ENCODE measurements around the gene KCNK5.

The KCNK5 gene

DNA sequence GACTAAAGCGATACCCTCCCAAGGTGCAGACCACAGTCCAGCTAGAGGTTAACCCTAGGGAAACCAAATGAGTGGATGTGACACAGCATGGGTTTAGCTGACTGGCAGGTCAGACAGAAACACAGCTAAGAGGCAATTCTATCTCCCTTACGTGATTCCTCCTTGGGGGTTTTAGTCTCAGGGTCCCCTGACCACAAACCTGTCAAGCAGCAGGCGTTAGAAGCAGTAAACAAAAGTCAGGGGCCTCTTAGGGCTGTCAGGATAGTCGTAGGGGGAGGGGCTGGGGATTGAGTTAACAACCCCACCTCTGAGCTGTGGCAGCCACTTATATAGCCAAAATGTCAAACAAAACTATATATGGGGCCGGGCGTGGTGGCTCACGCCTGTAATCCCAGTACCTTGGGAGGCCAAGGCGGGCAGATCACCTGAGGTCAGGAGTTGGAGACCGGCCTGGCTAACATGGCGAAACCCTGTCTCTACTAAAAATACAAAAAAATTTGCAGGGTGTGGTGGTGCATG, 13.6 kb downstream of the KCNK5 start:
- no peak for DNase-seq (ENCODE audit: low read depth in 2 of 2)

DNA sequence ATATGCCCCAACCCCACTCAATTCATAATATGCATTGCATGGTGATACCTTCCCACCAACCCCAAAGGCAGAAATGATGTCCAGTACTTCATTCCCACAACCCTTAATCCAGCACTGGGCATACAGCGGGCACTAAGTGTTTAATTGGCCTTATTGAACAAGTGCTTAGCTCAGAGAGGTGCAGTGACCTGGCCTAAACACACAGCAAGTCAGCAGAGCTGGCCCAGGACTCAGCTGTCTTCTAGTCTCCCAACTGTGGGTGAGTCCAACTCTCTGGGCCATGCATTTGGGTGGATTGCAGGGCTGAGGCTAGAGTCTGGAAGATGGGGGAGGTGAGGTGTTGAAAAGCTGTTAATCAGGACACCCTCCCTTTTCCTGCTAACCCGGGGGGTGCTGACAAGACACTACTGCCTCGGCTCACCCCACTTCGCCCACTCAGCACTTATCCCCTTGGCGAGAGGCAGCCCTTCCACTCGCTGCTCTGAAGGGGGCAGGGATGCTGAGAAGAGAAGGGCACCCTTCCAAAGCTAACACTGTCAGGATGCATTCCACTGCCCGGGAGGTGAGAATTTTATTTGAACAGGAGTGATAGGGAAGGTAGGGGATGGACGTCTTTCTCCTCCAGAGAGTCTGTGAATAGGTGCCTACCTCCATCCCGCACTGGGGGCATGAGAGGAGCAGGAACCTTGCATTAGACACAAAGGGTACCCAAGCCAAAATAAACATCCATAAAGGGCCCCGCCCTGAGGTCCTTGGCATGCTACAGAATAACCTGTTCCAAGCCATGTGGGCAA, 14.2 kb downstream of the KCNK5 start:
- no peak for DNase-seq (ENCODE audit: low read depth in 2 of 2)

DNA sequence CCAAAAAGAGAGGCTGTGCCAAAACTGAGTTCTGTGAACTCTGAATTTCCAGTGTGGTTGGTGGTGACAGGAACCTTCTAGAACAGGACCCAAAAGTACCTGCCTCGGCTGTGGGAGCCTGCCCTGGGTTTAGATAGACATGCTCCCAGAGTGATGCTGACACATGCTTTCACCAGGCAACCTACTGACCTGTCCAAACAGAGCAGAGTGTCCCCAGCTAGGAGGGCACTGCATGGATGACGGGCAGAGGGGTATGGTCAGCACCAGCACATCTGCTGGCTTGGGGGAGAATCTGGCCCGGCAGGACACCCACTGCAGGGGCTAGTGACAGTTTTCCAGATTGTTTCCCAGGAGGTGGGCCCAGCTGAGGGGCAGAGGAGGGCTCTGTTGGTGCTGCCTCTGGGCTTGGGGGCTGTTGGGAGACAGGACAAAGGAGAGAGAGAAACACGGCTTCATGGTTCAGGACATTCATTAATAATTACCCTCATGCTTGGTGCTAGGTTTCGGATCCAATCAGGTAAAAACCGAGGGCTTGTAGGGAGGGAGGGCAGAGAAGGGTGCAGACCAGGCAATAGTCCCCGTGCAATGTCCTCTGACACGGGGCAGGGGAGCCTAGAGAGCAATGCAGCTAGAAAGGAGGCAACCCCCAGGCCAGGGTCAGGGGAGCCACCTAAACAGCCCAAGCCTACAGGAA, 15.0 kb downstream of the KCNK5 start:
- DNase-seq (ENCODE audit: low read depth in 2 of 2), result no peak

DNA sequence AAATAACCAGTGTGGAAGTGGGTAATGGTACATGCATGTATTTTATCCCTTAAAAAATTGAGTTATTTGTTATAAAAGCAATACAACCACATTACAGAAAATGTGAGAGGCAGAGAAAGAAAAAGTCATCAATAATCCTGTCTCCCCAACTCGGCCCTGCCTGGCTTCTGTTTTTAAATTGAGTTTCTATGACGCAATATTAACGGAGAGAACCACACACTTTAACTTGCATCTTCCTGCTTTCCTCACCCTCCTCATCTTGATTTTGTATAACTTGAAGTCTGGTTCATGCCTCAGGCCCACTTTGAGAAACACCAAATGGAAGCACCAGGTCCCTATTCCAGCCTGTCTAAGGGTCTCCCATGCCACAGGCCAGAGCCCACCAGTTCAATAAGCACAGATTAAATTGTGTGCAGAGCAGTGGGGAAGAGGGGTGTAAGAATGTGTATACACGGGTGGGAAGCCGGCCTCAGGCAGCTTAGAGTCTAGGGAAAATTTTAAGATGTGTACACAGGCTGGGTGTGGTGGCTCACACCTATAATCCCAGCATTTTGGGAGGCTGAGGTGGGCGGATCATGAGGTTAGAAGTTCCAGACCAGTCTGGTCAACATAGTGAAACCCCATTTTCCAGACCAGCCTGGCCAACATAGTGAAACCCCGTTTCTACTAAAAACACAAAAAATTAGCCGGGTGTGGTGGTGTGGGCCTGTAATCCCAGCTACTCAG, 15.9 kb downstream of the KCNK5 start:
- DNase-seq (ENCODE audit: low read depth in 2 of 2), result no peak

DNA sequence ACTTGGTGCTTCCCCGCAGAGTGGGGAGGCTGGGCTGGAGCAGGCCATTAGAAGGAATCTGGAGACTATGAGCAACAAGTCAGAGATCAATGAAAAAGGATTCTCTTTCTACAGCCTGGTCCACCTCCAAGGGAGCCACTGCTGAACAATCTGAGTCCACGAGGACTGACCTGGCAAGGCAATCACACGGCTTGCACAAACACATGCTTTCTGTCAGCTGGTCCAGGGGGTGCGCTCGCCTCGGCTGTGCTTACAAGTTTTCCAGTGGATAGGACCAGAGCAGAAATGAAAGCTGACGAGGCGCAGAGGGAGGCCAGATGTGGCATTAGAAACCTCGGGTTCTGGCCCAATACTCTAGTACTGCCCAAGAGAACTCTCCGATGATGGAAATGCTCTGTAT, 18.1 kb downstream of the KCNK5 start:
- no peak for DNase-seq (ENCODE audit: low read depth in 2 of 2)

DNA sequence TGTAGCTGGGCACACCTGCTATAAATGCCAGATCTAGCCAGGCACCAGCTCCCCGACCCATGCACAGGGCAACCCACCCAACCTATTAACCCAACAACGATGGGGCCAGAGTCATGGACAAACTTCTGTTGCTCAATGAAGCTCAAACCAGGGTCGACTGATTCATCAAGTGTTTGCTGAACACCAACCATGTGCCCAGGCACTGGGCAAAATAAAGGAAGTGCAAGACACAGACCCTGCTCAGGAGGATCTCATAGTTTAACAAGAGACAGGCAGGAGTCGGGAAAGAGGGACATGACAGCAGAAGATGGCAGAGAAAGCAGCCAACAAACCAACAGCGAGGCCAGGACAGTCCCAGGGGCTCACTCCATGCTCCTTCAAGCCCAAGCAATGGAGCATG, 18.8 kb downstream of the KCNK5 start:
- DNase-seq (ENCODE audit: low read depth in 2 of 2), result no peak

DNA sequence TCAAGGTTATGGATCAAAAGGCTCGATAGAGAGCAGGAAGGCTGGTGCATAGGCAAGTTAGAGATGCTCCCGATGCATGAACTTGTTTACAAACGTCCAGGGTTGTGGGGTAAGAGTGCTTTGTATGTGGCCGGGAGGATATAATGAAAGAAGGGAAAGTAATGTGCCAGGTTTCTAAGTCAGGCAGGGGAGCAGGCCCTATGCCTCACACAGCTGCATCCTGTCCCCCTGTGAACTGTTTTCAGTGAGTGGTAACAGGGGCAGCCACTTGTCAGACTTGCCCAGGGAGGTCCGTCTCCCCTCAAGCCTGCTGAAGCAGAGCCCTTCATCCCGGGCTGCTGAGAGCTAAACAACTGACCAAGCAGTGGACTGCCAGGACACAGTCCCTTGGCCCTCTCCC, 19.4 kb downstream of the KCNK5 start:
- DNase-seq (ENCODE audit: low read depth in 2 of 2), result no peak

DNA sequence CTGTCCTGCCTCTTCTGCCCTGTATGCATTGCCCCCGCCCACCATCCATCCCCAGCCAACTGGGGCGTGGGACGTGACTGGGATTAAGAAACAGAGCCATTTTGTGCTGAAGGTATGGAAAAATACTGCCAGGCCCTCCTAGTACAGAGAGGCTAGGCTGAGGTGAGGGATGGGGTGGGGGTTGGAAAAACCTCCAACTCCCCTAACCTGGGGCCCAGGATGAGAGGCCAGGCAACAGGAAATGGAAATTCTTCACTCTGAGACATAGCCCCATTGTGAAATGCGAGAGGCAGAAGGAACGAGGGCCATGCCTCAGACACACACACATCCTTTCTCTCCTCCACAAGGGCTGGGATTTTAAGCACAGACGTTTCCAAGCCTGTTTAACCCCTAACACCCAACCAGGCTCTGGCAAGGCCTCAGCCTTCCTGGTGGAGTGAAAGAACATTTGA, 19.9 kb downstream of the KCNK5 start:
- DNase-seq (ENCODE audit: low read depth in 2 of 2), result no peak

DNA sequence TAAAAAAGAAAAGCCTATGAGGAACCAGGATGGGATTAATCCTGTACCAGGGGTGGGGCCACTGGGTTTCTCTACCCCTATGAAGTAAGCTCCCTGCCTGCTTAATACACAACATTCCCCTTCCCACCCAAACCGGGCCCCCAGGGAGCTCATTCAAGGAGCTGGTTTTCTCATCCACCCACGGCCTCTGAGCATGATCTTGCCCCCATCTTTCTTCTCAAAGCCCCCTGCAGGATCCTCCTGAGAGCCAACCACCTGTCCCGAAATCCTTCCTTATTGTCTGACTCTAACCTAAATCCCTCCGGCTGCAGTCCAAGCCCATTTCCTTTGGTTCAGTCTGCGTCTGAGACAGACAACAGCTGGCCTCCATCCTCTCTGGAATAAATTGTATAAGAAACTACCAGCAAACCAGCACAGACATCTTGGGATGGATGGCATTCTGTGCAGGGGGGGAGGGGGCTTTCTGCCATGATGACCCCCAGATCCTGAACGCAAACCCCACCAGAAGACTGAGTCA, 21.0 kb downstream of the KCNK5 start:
- DNase-seq (ENCODE audit: low read depth in 2 of 2), result no peak

DNA sequence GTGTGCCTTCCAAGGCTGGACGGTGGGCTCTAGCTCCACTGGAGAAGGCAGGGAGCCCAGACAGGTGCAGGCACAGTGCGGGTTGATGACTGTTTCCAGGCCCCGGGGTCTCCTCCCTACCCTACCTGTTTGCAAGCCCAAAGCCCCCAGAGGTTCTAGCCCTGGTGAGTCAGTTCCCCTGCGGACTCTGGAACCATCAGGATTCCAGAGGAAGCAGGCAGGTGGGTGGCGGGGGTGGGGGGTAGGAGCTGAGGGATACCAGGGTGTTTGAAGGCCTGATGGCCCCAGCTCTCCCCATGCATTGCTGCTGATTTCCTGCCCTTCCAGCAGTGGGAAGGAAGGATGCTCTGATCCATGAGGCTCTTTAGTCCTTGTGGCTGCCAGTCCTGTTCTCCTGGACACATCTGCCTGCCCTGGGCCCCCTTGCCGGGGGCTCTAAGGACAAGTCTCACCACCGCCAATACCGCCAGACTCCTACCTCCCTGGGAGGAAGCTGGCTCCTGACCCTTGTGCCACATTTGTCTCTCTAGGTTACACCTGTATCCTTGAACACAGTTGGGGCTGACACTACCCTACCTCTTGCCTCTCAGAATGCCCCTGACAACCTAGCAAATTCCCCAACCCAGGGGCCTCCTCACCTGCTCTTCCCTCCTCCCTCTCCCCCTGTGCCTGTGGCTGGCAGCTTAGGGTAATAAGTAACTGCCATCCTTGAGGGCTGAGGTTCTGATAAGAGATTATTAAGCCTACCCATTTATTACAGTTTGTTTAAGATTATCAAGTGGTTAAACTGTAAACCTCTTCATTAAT, 21.7 kb downstream of the KCNK5 start:
- no peak for DNase-seq (ENCODE audit: low read depth in 2 of 2)

DNA sequence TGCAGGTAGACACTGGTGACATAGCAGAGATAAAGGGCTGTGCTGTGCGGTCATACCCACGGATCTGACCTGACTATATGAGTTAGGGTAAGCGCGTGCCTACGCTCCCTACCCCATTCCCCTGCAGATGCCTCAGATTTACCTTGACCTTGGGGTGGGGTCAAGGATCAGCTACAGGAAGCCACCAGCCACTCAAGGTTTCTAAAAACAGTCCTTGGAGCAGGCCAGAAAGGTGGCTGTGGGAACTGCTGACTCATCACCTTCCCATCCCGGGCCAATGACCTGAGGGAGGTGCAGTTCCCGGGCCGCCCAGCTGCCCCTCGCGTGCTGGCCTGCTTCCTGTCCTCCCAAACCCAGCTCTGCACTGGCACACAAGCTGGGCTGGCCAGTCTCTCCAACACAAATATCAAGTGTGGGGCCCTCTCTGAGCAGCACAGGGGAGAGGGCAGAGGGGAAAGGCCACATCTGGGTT, 23.0 kb downstream of the KCNK5 start:
- DNase-seq (ENCODE audit: low read depth in 2 of 2), result no peak

DNA sequence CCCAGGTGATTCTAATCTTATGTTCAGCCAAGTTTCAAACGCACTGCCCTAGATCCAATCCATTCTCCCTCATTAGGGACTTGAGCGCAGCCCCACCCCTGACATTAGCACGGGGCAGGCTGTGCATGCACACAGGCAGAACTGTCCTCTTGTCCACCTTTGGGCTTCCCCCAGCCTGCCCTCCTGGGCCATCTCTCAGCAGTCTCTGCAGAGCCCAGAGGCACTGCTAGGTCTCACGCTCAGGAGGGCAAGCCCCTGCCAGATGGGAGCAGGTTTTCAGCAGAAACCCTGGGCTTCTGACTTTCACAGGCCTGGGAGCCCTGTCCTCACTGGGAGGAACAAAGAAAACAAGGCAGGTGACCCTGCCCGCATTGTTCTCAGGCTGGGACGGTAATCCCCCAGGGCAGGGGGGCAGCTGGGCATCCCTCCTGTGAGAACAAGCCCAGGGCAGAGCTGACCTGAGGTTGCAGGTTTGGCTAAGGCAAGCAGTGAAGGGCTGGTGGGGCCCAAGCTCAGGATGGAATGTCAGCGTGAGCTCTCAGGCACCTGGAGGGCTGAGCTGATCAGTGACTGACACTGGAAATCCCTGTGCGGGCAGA, 24.5 kb downstream of the KCNK5 start:
- DNase-seq (ENCODE audit: low read depth in 2 of 2), result no peak

DNA sequence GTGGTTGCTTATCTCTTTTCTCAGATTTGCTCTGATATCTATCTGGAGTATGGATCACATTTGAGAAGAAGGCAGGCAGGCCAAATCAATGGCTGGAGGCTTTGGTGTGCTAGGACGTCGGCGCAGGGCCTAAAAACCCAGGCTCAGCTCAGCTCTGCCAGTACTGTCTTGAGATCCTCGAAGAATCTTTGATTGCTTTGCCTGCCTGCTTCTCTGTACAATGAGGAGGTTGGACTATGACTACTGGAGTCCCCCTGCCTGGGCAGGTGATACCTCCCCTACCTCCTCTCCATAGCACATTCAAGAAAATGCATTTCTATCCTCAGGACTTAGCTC, 25.1 kb downstream of the KCNK5 start:
- no peak for DNase-seq (ENCODE audit: low read depth in 2 of 2)

DNA sequence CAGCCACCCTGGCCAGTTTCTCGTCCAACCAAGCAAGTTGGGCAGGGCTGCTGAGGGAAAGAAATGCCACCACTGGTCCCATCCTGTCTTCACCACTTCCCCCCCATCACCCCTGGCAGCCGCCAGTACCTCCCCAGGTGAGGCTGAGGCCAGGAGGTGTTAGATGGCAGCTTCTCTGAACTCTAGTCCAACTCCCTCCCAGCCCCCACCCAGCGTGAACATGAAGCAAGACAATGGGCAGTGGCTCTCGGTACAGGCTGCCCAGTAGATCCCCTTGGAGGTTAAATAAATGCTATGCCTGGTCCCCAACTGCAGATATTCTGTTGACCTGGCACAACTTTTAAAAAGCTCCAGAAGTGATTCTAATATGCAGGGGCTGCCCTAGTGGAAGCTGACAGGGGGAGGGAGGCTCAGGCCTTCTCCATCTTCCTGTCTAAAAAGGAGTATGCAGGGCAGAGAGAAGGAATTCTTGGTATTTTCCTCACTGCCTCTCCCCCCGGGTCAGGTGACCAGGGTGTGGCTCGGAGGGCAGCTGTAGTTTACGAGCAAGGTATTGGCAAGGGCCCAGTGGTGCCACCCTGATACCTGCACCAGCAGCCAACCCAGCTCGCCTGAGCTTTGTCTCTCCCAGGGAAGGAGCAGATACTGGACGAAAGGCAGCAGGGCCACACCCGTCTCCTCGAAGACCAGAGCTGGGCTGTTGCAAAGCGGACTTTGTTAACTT, 25.7 kb downstream of the KCNK5 start:
- DNase-seq (ENCODE audit: low read depth in 2 of 2), result no peak

DNA sequence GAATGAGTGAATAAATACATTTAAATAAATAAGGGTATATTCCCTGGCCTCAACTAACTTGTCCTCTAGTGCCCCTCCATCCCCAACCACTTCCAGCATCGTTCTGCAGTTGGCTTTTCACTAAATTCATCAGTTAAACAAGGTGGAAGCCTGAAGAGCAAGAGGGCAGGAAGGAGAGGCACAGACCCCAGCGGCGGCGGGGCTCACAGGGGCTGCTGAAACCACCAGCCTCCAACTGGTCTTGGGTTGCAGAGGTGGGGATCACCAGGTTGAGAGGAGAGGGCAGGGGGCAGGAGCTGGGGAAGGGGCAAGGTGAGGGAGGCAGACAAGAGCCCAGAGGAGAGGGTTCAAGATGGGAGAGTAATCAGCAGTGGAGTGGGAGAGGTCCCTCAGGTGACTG, 27.1 kb downstream of the KCNK5 start:
- no peak for DNase-seq (ENCODE audit: low read depth in 2 of 2)

DNA sequence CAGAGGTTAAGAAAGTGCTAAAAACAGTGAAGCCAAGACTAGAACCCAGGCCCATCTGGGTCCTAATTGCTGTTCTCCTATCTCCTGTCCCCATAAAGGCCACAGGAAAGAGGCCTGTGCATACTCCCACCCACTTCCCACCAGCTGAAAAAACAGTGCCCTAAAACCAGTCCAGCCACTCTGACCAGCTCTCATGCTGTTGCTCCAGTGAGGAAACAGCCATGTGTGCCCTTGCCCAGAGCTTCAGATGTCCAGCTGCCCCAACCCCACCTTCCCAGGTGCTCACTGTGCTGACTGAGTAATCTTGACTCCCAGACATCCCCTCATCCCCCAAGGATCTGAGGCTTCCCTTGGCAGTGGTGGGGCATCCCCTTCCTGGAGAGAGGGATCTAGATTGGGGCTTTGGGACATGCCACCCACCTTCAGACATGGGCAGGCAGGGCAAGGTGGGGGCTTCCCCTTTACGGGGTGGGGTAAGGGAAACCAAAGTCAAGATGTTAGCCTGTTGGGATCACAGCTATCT, 28.7 kb downstream of the KCNK5 start:
- DNase-seq (ENCODE audit: low read depth in 2 of 2), result no peak

DNA sequence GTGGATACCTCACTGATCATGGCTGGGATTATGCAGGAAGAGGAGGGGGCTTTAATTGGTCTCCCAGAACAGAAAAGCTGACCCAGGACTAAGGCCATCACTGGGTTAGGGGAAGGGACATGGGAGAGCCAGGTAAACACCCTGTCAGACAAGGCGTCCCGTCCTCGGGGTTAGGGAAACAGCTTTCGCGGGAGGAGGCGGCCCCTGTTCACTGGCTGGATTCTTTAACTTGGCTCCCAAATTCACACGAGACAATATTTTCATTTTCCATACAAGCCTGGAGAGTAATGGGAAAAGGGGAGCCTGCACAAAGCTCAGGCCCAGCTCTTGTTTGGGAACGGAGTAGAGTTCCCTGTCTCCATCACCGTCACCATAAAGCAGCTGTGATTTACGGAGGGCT, 29.3 kb downstream of the KCNK5 start:
- no peak for DNase-seq (ENCODE audit: low read depth in 2 of 2)

DNA sequence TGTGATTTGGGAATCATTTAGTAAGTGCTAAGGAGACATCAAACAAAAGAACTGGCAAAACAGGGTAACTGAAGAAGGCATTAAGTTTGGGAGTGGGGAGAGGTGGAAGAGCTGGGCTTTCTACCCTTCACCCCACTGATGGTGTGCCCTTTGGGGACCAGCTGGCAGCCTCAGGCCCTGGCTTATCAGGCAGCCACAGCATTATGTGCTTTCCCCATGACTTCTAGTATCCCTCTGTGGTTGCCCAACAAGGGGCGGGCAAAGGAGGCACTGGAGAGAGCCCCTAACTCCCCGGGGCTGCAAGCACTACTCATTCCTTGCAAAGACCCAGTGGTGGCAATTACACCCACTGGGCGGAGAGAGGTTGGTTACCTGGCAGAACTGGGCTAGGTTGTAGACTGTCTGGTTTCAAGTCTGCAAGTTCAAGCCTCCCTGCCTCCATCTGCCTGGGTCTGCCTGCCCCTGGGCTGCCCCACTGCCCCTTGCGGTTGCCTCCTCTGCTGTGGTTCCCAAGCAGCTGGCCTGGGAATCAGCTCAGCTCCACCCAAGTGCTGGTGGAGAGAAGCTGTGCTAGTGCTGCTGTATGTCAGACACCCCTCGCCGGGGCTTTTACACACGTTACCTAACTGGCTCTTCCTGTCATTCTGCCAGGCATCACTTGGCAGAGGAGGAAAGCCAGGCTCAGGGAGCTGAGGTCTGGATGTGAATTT, 29.9 kb downstream of the KCNK5 start:
- DNase-seq (ENCODE audit: low read depth in 2 of 2), result no peak

DNA sequence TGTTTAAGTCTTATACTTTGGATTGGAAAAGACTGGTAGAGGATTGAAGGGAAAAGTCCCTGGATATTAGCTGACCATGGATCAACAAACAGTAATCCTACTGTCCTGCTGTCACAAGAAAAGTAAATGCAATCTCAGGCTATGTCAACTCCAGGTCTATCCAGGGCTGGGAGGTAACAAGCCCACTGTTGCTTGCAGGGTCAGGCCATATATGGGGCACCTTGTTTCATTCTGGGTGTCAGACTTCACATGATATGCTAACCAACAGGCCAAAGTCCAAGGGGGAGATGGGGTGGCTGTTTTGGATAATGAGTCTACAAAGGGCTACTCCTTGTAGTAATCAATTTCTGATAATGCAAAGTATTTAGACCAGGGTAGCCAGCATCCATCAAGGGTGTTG, 30.7 kb downstream of the KCNK5 start:
- no peak for DNase-seq (ENCODE audit: low read depth in 2 of 2)

All from activated CD8-positive, alpha-beta memory T cell treated with anti-CD3 and anti-CD28 coated beads for 4 hours (primary cell).